ENCODE data around the gene TEDC2. TPM values are rescaled to one million over a fixed set of nuclear protein-coding genes. Genes with fewer than 3 reads are reported as not detected.
A peak's percentile ranks its signal among the peaks of the same experiment; 100 is the strongest.

TEDC2 gene
- total and polyA plus RNA-seq, 9 of the 15 experiments (the other 6 are each of a cell fraction or from before 2014, with no cell fraction given) = 0.75 to 57.0 (median 17.6) TPM

DNA sequence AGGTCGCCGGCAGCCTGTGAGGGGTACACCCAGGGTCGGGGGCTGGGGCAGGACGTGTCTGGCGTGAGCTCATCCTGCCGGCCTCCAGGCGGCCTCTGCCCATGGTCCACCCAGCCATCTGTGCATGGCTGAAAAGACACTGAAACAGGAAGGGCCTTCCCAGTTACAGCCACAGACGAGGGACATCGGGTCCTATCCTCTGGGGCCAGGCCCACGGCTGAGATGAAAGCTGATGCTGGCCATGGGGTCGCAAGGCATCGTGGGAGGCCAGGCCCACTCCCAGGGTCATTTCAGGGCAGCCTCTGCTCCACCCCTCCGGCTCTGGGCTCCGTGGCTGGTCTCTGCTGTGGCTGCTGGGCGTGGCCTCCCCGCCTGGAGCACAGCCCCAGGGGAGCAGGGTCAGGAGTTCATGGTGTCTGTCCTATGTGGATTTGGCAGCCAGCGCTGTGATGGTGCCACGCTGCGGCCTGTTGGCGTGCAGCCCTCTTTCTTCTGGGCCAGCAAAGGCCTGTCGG lies 37.3 kb downstream of the TEDC2 start (continued):
- no peak for TF ChIP-seq STAT5B (CRISPR knock-in tag; IDR thresholded peaks at IDR 0.05)
- TF ChIP-seq ARID2 (IDR thresholded peaks at IDR 0.05) = 0 out of 2 replicates have a peak, but pooled peaks have one; percentile 14
- TF ChIP-seq ZBTB7A (IDR thresholded peaks at IDR 0.05; ENCODE audit: borderline replicate concordance, control insufficient read depth, low read depth, low read length) = peak; percentile 62; the same call in 1 of the 2 replicates
- TF ChIP-seq HMGN3 (IDR thresholded peaks at IDR 0.05; ENCODE audit: borderline replicate concordance, extremely low read depth, insufficient read length, low read depth, low read length) = peak; percentile 80
- TF ChIP-seq PHB2 (IDR thresholded peaks at IDR 0.05; ENCODE audit: low read depth) = no peak
- TF ChIP-seq CCNT2 (IDR thresholded peaks at IDR 0.05; ENCODE audit: borderline replicate concordance, extremely low read depth, insufficient read length, low read depth, low read length) = peak; percentile 61
- TF ChIP-seq HNRNPL (IDR thresholded peaks at IDR 0.05; ENCODE audit: low read depth, low read length) = no peak
- TF ChIP-seq EP300 (IDR thresholded peaks at IDR 0.05; ENCODE audit: low read length) = 0 out of 2 replicates have a peak, but pooled peaks have one; percentile 9
- TF ChIP-seq FOXP1 (CRISPR knock-in tag; IDR thresholded peaks at IDR 0.05) = no peak
- TF ChIP-seq PHF20 (IDR thresholded peaks at IDR 0.05; ENCODE audit: partially characterized antibody) = peak; percentile 15
- TF ChIP-seq ZNF41 (CRISPR knock-in tag; conservative IDR thresholded peaks at IDR 0.05) = no peak
- peak; percentile 12; the same call in 1 of the 2 replicates for TF ChIP-seq TCF3 (CRISPR knock-in tag; IDR thresholded peaks at IDR 0.05)
- no peak for TF ChIP-seq NR4A1 (CRISPR knock-in tag; IDR thresholded peaks at IDR 0.05)
- 0 out of 2 replicates have a peak, but pooled peaks have one; percentile 36 for TF ChIP-seq NR4A1 (tag; IDR thresholded peaks at IDR 0.05)
- peak; percentile 74 for TF ChIP-seq ZNF592 (IDR thresholded peaks at IDR 0.05)
- TF ChIP-seq MTA3 (IDR thresholded peaks at IDR 0.05; ENCODE audit: borderline replicate concordance) = peak; percentile 80; the same call in 1 of the 2 replicates
- TF ChIP-seq, protein P1, sequence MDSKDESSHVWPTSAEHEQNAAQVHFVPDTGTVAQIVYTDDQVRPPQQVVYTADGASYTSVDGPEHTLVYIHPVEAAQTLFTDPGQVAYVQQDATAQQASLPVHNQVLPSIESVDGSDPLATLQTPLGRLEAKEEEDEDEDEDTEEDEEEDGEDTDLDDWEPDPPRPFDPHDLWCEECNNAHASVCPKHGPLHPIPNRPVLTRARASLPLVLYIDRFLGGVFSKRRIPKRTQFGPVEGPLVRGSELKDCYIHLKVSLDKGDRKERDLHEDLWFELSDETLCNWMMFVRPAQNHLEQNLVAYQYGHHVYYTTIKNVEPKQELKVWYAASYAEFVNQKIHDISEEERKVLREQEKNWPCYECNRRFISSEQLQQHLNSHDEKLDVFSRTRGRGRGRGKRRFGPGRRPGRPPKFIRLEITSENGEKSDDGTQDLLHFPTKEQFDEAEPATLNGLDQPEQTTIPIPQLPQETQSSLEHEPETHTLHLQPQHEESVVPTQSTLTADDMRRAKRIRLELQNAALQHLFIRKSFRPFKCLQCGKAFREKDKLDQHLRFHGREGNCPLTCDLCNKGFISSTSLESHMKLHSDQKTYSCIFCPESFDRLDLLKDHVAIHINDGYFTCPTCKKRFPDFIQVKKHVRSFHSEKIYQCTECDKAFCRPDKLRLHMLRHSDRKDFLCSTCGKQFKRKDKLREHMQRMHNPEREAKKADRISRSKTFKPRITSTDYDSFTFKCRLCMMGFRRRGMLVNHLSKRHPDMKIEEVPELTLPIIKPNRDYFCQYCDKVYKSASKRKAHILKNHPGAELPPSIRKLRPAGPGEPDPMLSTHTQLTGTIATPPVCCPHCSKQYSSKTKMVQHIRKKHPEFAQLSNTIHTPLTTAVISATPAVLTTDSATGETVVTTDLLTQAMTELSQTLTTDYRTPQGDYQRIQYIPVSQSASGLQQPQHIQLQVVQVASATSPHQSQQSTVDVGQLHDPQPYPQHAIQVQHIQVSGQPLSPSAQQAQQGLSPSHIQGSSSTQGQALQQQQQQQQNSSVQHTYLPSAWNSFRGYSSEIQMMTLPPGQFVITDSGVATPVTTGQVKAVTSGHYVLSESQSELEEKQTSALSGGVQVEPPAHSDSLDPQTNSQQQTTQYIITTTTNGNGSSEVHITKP (IDR thresholded peaks at IDR 0.05; ENCODE audit: partially characterized antibody) = peak; percentile 71
- TF ChIP-seq NEUROD1 (IDR thresholded peaks at IDR 0.05; ENCODE audit: borderline replicate concordance, low read depth, low read length, partially characterized antibody) = no peak
- no peak for TF ChIP-seq RBM14 (IDR thresholded peaks at IDR 0.05; ENCODE audit: borderline replicate concordance, insufficient read depth, low read depth, low read length)
- TF ChIP-seq HLTF (IDR thresholded peaks at IDR 0.05) = no peak

All from K562 (cell line).